Stimulated activated CD4-positive, alpha-beta T cell treated with anti-CD3 and anti-CD28 coated beads, Interleukin-15, amount 100 ng/mL, for 24 hours (primary cell): Measurements from ENCODE around the gene CACNA2D3.

Experiments used
- DNase-seq: peaks from one replicate; pipeline ENCODE4 v3.0.0-alpha.2; 2020

The CACNA2D3 gene

GRCh38 chr3:54294214-54294613 lies 171.9 kb downstream of the CACNA2D3 start:
- DNase-seq: no peak

- DNase-seq: no peak
Measured at GRCh38 chr3:54296531-54296930, 174.2 kb downstream of the CACNA2D3 start.

GRCh38 chr3:54299169-54299935 lies 177.0 kb downstream of the CACNA2D3 start:
- no peak for DNase-seq

- DNase-seq: no peak
Measured at GRCh38 chr3:54303517-54304375, 181.4 kb downstream of the CACNA2D3 start.

- no peak for DNase-seq
Measured at GRCh38 chr3:54304877-54305276, 182.5 kb downstream of the CACNA2D3 start.

GRCh38 chr3:54305409-54306099 lies 183.2 kb downstream of the CACNA2D3 start:
- no peak for DNase-seq

- DNase-seq: no peak
Measured at GRCh38 chr3:54307566-54308180, 185.3 kb downstream of the CACNA2D3 start.

GRCh38 chr3:54309601-54310000 lies 187.2 kb downstream of the CACNA2D3 start:
- no peak for DNase-seq

- no peak for DNase-seq
Measured at GRCh38 chr3:54311211-54311747, 188.9 kb downstream of the CACNA2D3 start.

- no peak for DNase-seq
Measured at GRCh38 chr3:54312156-54312899, 190.0 kb downstream of the CACNA2D3 start.

- DNase-seq: no peak
Measured at GRCh38 chr3:54313418-54313817, 191.1 kb downstream of the CACNA2D3 start.

GRCh38 chr3:54321520-54321919 lies 199.2 kb downstream of the CACNA2D3 start:
- no peak for DNase-seq

GRCh38 chr3:54322354-54322753 lies 200.0 kb downstream of the CACNA2D3 start:
- no peak for DNase-seq

- no peak for DNase-seq
Measured at GRCh38 chr3:54324103-54324502, 201.8 kb downstream of the CACNA2D3 start.

- DNase-seq: no peak
Measured at GRCh38 chr3:54326951-54327350, 204.6 kb downstream of the CACNA2D3 start.

GRCh38 chr3:54331341-54331740 lies 209.0 kb downstream of the CACNA2D3 start:
- DNase-seq: no peak

GRCh38 chr3:54337846-54338245 lies 215.5 kb downstream of the CACNA2D3 start:
- no peak for DNase-seq

- DNase-seq: no peak
Measured at GRCh38 chr3:54339608-54340007, 217.3 kb downstream of the CACNA2D3 start.

- DNase-seq: no peak
Measured at GRCh38 chr3:54341811-54342210, 219.5 kb downstream of the CACNA2D3 start.

GRCh38 chr3:54342676-54343075 lies 220.3 kb downstream of the CACNA2D3 start:
- no peak for DNase-seq

- DNase-seq: no peak
Measured at GRCh38 chr3:54343495-54343894, 221.1 kb downstream of the CACNA2D3 start.
